HEK293T (cell line): Measurements from ENCODE around the gene TACO1.

ENCODE experiments used
- BHLHE40 ChIP-seq: fragments of 450-650 bp; IDR thresholded peaks from 2 replicates; pipeline ENCODE4 v1.6.1; 2016; ENCODE audit warnings: mild to moderate bottlenecking, moderate library complexity, borderline replicate concordance
- CTBP1 ChIP-seq: fragments of 450-650 bp; IDR thresholded peaks from 2 replicates; pipeline ENCODE4 v1.6.1; 2016; ENCODE audit warnings: borderline replicate concordance
- FOXA1 ChIP-seq: fragments of 450-650 bp; IDR thresholded peaks from 2 replicates; pipeline ENCODE4 v1.6.1; 2016; ENCODE audit warnings: mild to moderate bottlenecking
- FOXM1 ChIP-seq: fragments of 450-650 bp; IDR thresholded peaks from 2 replicates; pipeline ENCODE4 v1.6.1; 2017; ENCODE audit warnings: mild to moderate bottlenecking, borderline replicate concordance
- L3MBTL2 ChIP-seq: fragments of 450-650 bp; conservative IDR thresholded peaks from 2 replicates; pipeline ENCODE4 v1.6.1; 2016; ENCODE audit warnings: mild to moderate bottlenecking
- LEF1 ChIP-seq: fragments of 450-650 bp; IDR thresholded peaks from 2 replicates; pipeline ENCODE4 v1.6.1; 2017; ENCODE audit warnings: mild to moderate bottlenecking, borderline replicate concordance
- PKNOX1 ChIP-seq: fragments of 450-650 bp; IDR thresholded peaks from 2 replicates; pipeline ENCODE4 v1.6.1; 2016
- TARDBP ChIP-seq: fragments of 450-650 bp; IDR thresholded peaks from 2 replicates; pipeline ENCODE4 v1.6.1; 2016

GRCh38 chr17:63592797-63593196 lies 7.9 kb upstream of the TACO1 start:
- TF ChIP-seq LEF1, result no peak
- no peak for TF ChIP-seq FOXM1
- TF ChIP-seq BHLHE40, result no peak
- no peak for TF ChIP-seq TARDBP
- TF ChIP-seq PKNOX1, result no peak
- no peak for TF ChIP-seq CTBP1
- no peak for TF ChIP-seq L3MBTL2
- no peak for TF ChIP-seq FOXA1
